Measurements from ENCODE around the gene CARD10.

DNA sequence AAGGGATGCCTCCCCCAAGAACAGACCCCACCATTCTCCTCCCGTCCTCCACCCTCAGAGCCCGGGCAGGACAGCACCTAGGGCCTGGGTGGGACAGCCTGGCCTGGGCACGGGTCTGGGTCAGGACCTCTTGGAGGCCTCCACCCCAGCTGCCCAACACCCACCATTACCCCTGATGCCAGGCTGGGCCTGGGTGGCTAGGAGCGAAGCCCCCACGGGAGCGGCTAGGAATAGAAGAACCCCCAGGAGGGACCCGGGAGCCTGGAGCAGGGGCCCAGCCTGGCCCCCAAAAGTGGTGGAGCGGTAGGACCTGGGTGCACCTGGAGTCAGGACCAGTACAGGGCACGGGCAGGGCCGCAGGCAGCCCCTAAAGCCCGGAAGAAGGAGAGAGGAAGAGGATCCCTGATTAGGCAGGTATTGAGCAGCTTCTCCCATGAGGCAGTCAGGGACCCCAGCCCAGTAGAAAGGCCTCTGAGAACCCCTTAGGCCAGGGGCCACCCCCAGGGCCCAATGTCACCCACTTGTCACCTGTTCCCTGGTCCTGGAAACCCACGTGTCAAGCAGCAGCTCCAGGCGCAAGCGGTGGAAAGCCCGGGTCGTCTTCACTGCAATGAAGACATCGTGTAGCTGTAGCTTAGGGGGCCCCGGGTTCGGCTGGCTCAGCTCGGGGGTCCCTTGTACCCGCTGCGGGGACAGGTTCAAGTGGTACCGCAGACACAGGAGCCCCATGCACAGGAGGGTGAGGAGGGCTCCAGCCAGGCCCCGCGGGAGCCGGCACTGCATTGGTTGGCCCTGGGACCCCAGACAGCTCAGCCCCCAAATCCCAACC, 33.6 kb downstream of the CARD10 start:
- TF ChIP-seq, protein P1, sequence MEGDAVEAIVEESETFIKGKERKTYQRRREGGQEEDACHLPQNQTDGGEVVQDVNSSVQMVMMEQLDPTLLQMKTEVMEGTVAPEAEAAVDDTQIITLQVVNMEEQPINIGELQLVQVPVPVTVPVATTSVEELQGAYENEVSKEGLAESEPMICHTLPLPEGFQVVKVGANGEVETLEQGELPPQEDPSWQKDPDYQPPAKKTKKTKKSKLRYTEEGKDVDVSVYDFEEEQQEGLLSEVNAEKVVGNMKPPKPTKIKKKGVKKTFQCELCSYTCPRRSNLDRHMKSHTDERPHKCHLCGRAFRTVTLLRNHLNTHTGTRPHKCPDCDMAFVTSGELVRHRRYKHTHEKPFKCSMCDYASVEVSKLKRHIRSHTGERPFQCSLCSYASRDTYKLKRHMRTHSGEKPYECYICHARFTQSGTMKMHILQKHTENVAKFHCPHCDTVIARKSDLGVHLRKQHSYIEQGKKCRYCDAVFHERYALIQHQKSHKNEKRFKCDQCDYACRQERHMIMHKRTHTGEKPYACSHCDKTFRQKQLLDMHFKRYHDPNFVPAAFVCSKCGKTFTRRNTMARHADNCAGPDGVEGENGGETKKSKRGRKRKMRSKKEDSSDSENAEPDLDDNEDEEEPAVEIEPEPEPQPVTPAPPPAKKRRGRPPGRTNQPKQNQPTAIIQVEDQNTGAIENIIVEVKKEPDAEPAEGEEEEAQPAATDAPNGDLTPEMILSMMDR (IDR thresholded peaks at IDR 0.05; ENCODE audit: low read depth, low read length) = no peak
- TF ChIP-seq, protein P2, sequence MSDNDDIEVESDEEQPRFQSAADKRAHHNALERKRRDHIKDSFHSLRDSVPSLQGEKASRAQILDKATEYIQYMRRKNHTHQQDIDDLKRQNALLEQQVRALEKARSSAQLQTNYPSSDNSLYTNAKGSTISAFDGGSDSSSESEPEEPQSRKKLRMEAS (IDR thresholded peaks at IDR 0.05; ENCODE audit: low read depth, low read length) = no peak
